SKM-1 treated with dmso at 0.1 percent for 144 hours (cell line): ENCODE results near the gene CLCN1.

ENCODE experiments used
- DNase-seq: peaks from one replicate; lab custom pipeline; 2025; ENCODE audit not compliant: unreplicated experiment; lab: John Stamatoyannopoulos, UW

The CLCN1 gene

GRCh38 chr7:143292876-143293275, 23.0 kb upstream of the CLCN1 start:
- no peak for DNase-seq

- no peak for DNase-seq
These were observed 20.0 kb upstream of the CLCN1 start for GRCh38 chr7:143295870-143296269.

- DNase-seq = no peak
These were observed 19.2 kb upstream of the CLCN1 start for GRCh38 chr7:143296686-143297085.

GRCh38 chr7:143299346-143299745, 16.6 kb upstream of the CLCN1 start:
- no peak for DNase-seq

GRCh38 chr7:143299840-143300239, 16.1 kb upstream of the CLCN1 start:
- no peak for DNase-seq

GRCh38 chr7:143300959-143301935, 14.7 kb upstream of the CLCN1 start:
- DNase-seq = peak; percentile 83

GRCh38 chr7:143303733-143304132, 12.2 kb upstream of the CLCN1 start:
- DNase-seq = no peak

GRCh38 chr7:143304938-143305337, 11.0 kb upstream of the CLCN1 start:
- DNase-seq = no peak

GRCh38 chr7:143305423-143306070, 10.4 kb upstream of the CLCN1 start:
- DNase-seq = peak; percentile 50

GRCh38 chr7:143308632-143309031, 7.3 kb upstream of the CLCN1 start:
- no peak for DNase-seq

- peak; percentile 29 for DNase-seq
These were observed 1.8 kb upstream of the CLCN1 start for GRCh38 chr7:143314127-143314526.

GRCh38 chr7:143316492-143316891, 581 bp downstream of the CLCN1 start:
- peak; percentile 48 for DNase-seq

- peak; percentile 74 for DNase-seq
These were observed 2.8 kb downstream of the CLCN1 start for GRCh38 chr7:143318661-143319060.

GRCh38 chr7:143320620-143321019, 4.7 kb downstream of the CLCN1 start:
- no peak for DNase-seq

GRCh38 chr7:143321242-143321641, 5.3 kb downstream of the CLCN1 start:
- no peak for DNase-seq

GRCh38 chr7:143321734-143322133, 5.8 kb downstream of the CLCN1 start:
- no peak for DNase-seq

GRCh38 chr7:143322760-143323633, 7.1 kb downstream of the CLCN1 start:
- DNase-seq = no peak

GRCh38 chr7:143323653-143324052, 7.7 kb downstream of the CLCN1 start:
- no peak for DNase-seq

GRCh38 chr7:143325240-143325639, 9.3 kb downstream of the CLCN1 start:
- DNase-seq = no peak

- DNase-seq = no peak
These were observed 12.0 kb downstream of the CLCN1 start for GRCh38 chr7:143327903-143328302.

GRCh38 chr7:143329471-143330170, 13.7 kb downstream of the CLCN1 start:
- no peak for DNase-seq
